Left cardiac atrium (tissue), 4 donors: ENCODE measurements around the gene SLC35D3. TPM values are rescaled to one million over a fixed set of nuclear protein-coding genes. Genes with fewer than 3 reads are reported as not detected.
"Not testable (repeated sequence)": the region's sequence is repeated elsewhere in the genome, so short reads cannot be mapped to it uniquely, and the experiment has no call there.

ENCODE experiments used
- ATAC-seq, 2 donors: fragments of 200-7000 bp; cut with Tn5 transposase; one replicate each; pipeline ENCODE4 v1.9.1; 2020; ENCODE audit warnings: mild to moderate bottlenecking in 2 of 2, moderate library complexity in 2 of 2
- DNase-seq: peaks from one replicate; pipeline ENCODE4 v3.0.0-alpha.2; 2020
- intact Hi-C, 2 donors: fragments of 100-400 bp; cut with DNase I; formaldehyde crosslinking; loops; one replicate each; pipeline versions ENCODE4 v1.14.1 to v1.15.1; 2022 to 2023
- total RNA-seq, 2 donors: library from RNA; stranded (reverse); fragmentation: NEBNext Ultra II Directional; extraction: Animal tissue kit (Norgen Biotek cat#: 25700); gene quantifications; one replicate each; pipeline ENCODE4 v1.2.1, GENCODE V29; 2021
- donor health status: DM: no; HTN: yes; CAD: no.
- donor health status: DM: no; HTN: yes; CAD: no; lungs with severe emphysema.
- donor health status: DM: yes; HTN: yes; CAD: no.
- donor health status: Dilated cardiomyopathy.

The SLC35D3 gene
- total RNA-seq, 2 donors from 2014 or later = not detected

- ATAC-seq (no peak), DNase-seq (no peak)
- intact Hi-C loops = no loop called here
These were observed 37.4 kb downstream of the SLC35D3 start for GRCh38 chr6:136959471-136959891.

- not testable (repeated sequence) for ATAC-seq, DNase-seq
- intact Hi-C loops = loop anchor here in 1 of 2 donors (10.0 kb wide), 1 partner anchor 685 kb away; no protein-coding TSS in a partner anchor
These were observed 37.8 kb downstream of the SLC35D3 start for GRCh38 chr6:136959935-136960334.

- intact Hi-C loops = loop anchor here in 1 of 2 donors (10.0 kb wide), 1 partner anchor 684 kb away; no protein-coding TSS in a partner anchor
These were observed 38.7 kb downstream of the SLC35D3 start for GRCh38 chr6:136960781-136961180.

DNA sequence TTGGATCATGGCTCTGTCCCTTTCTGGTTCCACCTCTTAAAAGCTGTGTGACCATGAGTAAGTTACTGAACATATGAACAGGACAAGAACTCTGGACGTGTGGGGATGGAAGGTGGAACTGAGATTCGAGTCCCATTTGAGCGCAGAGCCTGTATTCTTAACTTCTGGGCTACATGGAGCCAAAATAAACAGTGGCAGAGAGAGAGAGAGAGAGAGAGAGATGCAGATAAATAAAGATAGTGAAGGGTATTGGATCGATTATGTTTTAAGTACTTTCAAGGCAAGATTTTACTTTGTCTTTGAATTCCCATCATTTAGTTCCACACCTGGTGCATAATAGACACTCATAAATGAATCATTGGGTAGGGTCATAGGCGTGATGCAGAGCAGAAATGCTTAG lies 39.7 kb downstream of the SLC35D3 start:
- no peak for ATAC-seq
- no peak for DNase-seq
- intact Hi-C loops = loop anchor here in 1 of 2 donors (10.0 kb wide), 1 partner anchor 683 kb away; no protein-coding TSS in a partner anchor

More at GRCh38 chr6:136960781-136961180, 38.7 kb downstream of the SLC35D3 start:
- DNase-seq (no peak), ATAC-seq (no peak)

- DNase-seq (peak; percentile 32), ATAC-seq (peak; percentile 93)
- intact Hi-C loops = loop anchor here in 1 of 2 donors (10.0 kb wide), 1 partner anchor 682 kb away; no protein-coding TSS in a partner anchor
These were observed 40.6 kb downstream of the SLC35D3 start for GRCh38 chr6:136962661-136963060.

DNA sequence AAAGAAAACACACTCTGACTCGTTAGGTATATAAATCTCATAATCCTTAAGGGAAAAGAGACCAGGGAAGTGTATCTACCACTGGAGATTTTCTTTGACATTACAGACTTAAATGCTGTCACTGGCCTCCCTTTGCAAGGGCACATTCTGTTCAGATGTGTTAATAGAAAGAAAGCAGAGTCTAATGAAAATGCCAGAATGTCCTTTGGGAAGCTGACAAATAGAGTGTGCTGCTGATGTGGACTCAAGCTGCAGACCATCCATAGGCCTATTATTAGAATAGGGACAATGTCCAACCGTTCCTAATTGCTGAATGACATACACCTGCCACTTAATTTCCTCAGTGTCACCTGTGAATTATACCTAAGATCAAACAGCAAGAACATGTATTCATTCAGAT lies 41.2 kb downstream of the SLC35D3 start:
- intact Hi-C loops = loop anchor here in 1 of 2 donors (10.0 kb wide), 1 partner anchor 682 kb away; no protein-coding TSS in a partner anchor
- DNase-seq (no peak), ATAC-seq (peak; percentile 67 to 72)

- intact Hi-C loops = loop anchor here in 1 of 2 donors (10.0 kb wide), 1 partner anchor 680 kb away; no protein-coding TSS in a partner anchor
- ATAC-seq = no peak
- no peak for DNase-seq
These were observed 42.3 kb downstream of the SLC35D3 start for GRCh38 chr6:136964398-136964797.

DNA sequence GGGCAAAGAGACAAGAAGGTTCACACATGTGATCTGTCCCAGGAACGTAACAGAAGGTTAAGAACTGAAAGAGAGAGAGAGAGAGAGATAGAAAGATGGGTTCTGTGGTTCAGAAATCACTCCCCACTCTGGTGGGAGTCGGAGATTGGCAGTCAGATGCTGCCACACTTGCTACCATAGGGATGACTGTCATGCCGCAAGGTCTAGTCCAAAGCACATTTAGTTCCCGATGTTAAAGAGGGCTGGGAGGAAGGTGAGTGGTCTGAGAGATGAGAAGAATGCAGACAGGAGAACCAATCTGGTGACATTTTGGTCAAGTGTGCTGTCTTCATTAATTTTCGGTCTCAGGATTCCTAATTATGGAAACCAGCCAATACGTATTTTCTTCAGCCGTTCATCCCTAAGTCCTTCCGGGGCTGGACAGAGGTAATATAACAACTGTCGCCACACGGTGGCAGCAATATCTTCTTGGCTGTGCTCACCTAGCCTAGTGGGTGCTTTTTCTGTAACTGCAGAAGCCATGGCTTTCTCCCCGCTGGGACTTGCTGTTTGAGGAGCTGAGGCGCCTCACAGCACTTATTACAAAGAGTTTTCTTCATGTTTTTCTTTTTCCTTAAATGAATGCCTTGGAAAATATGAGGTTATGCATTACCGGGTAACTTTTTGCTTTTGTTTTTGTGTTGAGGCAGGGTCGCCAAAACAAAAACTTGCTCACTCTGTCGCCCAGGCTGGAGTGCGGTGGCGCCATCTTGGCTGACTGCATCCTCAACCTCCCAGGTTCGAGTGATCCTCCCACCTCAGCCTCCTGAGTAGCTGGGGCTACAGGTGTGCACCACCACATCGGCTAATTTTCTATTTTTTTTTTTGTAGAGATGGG lies 46.0 kb downstream of the SLC35D3 start:
- ATAC-seq = peak; percentile 70 to 85
- DNase-seq = peak; percentile 66
- intact Hi-C loops = loop anchor here in 1 of 2 donors (5.0 to 10.0 kb wide), 2 partner anchors 39 to 677 kb away; no protein-coding TSS in a partner anchor

DNA sequence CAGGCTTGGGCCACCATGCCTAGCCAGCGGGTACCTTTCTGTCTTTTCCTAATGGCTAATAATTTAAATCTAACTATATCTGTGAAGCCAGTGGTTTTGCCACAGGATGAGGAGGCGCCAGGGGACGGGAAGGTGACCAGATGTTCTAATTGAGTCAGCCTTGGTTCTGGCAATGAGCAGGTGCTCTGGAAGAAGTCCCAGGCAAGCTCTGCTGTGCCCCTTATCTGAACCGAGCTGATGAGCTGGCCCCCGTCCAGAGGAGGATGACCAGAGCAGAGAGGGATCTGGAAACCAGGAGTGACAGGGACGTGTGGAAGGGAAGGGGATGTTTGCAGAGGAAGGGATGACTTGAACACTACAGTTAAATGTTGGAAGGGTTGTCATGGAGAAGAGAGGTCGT lies 46.7 kb downstream of the SLC35D3 start:
- DNase-seq = peak; percentile 53
- ATAC-seq = peak; percentile 81 to 82
- intact Hi-C loops = loop anchor here in 1 of 2 donors (5.0 to 10.0 kb wide), 2 partner anchors 38 to 676 kb away; no protein-coding TSS in a partner anchor

DNA sequence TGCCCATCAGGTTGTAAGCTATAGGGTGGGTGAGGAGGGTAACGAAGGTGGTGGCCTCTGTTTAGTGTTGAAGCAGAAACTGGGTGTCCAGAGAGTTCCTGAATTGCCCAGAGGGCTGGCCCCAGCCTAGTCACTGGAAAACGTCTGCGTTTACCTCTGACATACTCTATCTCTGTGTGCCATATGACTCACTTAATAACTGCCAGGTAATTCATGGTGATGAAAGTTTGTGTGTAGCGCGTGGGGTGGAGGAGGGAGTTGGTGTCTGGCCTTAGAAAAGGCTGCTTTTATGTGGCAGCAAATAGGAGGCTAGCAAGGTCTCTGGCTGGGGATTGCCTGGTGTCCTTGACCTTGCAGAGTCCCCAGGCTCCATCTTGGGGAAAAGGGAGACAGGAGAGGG lies 47.3 kb downstream of the SLC35D3 start:
- no peak for DNase-seq

DNA sequence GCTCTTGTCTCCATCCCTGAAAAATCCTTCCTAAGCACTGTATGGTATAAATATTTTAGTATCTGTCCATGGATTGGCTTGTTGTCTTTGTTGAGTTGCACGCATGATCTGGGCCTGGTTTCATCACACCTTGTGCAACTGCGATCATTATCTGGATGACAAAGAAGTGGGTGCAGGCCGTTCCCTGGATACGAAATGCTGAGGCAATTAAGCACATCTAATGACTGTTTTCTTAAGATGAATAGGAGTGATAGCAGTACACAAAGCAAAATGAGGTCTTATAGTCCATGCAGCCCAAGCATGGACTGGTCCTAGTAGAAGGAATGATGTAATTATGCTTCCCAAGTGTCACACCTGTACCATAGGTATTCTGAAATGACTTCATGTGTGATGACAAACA lies 47.8 kb downstream of the SLC35D3 start:
- DNase-seq (no peak), ATAC-seq (no peak)
- intact Hi-C loops = loop anchor here in 1 of 2 donors (5.0 to 10.0 kb wide), 2 partner anchors 37 to 675 kb away; no protein-coding TSS in a partner anchor

More for the DNA sequence above, 47.3 kb downstream of the SLC35D3 start:
- ATAC-seq = peak in 1 of 2 donors; percentile 44
- intact Hi-C loops = loop anchor here in 1 of 2 donors (5.0 to 10.0 kb wide), 2 partner anchors 38 to 675 kb away; no protein-coding TSS in a partner anchor

DNA sequence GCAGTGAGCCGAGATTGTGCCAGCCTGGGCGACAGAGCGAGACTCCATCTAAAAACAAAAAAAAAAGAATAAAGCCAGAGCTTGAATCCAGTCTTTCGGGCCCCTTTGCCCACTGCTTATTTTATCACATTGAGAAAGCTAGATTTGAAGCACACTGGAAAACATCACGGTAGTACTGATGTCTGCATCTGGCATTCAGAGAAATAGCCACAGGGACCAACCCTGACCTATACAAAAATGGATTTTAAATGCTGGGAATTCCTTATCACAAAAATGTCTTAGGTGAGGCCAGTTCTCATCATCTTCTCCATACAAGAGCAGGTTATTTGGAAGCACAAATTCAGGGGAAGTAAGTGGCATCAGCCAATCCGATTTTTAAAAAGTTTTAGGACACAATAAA lies 49.5 kb downstream of the SLC35D3 start:
- ATAC-seq (no peak), DNase-seq (no peak)
- intact Hi-C loops = no loop called here

- DNase-seq, intact Hi-C loops, ATAC-seq: not testable (repeated sequence)
These were observed 51.7 kb downstream of the SLC35D3 start for GRCh38 chr6:136973781-136974180.

Other genes starting within 250 kb of the SLC35D3 start
- 1 to 10 TPM; 6.6 to 9.7 TPM for gene MAP3K5, start 129.8 kb upstream of the SLC35D3 start, total RNA-seq
- gene PEX7, start 99.7 kb upstream of the SLC35D3 start, total RNA-seq = 1 to 10 TPM; 5.9 to 6.4 TPM
- gene IL20RA, start 122.7 kb downstream of the SLC35D3 start, total RNA-seq = 1 to 10 TPM; 1.0 to 3.5 TPM